Esophagus squamous epithelium (tissue), 5 donors: Measurements from ENCODE around the gene MYH7. TPM values are rescaled to one million over a fixed set of nuclear protein-coding genes. Genes with fewer than 3 reads are reported as not detected.

Source experiments
- DNase-seq: peaks from one replicate; lab custom pipeline; 2025; lab: John Stamatoyannopoulos, UW
- H3K27ac ChIP-seq, 4 donors: fragments of 200-600 bp; sonication (generic); one replicate each; pipeline ENCODE4 v1.5.1; 2016 to 2019; ENCODE audit warnings: mild to moderate bottlenecking in 1 of 4
- H3K27me3 ChIP-seq, 4 donors: fragments of 200-600 bp; sonication (generic); 1 replicate in 3 of 4; 2 replicates in 1 of 4; pipeline versions ENCODE4 v1.5.1 to v1.6.0; 2017 to 2021; ENCODE audit warnings: antibody characterized with exemption in 1 of 4
- H3K36me3 ChIP-seq, 3 donors: fragments of 200-600 bp; sonication (generic); one replicate each; pipeline ENCODE4 v1.5.1; 2016 to 2019
- H3K4me1 ChIP-seq, 3 donors: fragments of 200-600 bp; sonication (generic); one replicate each; pipeline ENCODE4 v1.5.1; 2017 to 2019
- H3K4me3 ChIP-seq, 4 donors: fragments of 200-600 bp; sonication (generic); 1 replicate in 3 of 4; 2 replicates in 1 of 4; pipeline ENCODE4 v1.5.1; 2016 to 2019; ENCODE audit warnings: mild to moderate bottlenecking in 2 of 4, moderate library complexity in 1 of 4
- H3K9me3 ChIP-seq, 3 donors: fragments of 200-600 bp; sonication (generic); one replicate each; pipeline ENCODE4 v1.5.1; 2016 to 2019
- POLR2A ChIP-seq, 4 donors: fragments of 450-650 bp; IDR thresholded peaks; one replicate each; pipeline ENCODE4 v1.6.1; 2017; ENCODE audit warnings: antibody characterized with exemption in 4 of 4, mild to moderate bottlenecking in 4 of 4, moderate library complexity in 3 of 4
- WGBS, 2 donors: methylation state at CpG; one replicate each; pipeline ENCODE4 v1.1.5; 2018; 5-methylcytosine and 5-hydroxymethylcytosine counted together
- intact Hi-C: fragments of 100-400 bp; cut with DNase I; formaldehyde crosslinking; loops from one replicate; pipeline ENCODE4 v1.15.0; 2022
- small RNA-seq, 4 donors: library from RNA; depleted of rRNA; stranded (forward); fragments of <200 nt; gene quantifications; one replicate each; pipeline ENCODE3, GENCODE V24; 2016
- total RNA-seq, 4 donors: library from RNA; depleted of rRNA; stranded (reverse); fragments of >200 nt; gene quantifications; one replicate each; pipeline ENCODE4 v1.1.0, GENCODE V29; 2016
- TF ChIP-seq, protein P1 (sequence below), 6 experiments: fragments of 450-650 bp in 4 of 6; fragments of 200-600 bp in 2 of 6; sonication (generic) in 2 of 6; IDR thresholded peaks; one replicate each; pipeline ENCODE4 v1.5.1; 2016 to 2019; ENCODE audit warnings: antibody characterized with exemption in 6 of 6, mild to moderate bottlenecking in 4 of 6, moderate library complexity in 4 of 6
- donor health status: DM: yes; HTN: yes; CAD: no.

The MYH7 gene
- total RNA-seq, 4 donors from 2014 or later: not detected

DNA sequence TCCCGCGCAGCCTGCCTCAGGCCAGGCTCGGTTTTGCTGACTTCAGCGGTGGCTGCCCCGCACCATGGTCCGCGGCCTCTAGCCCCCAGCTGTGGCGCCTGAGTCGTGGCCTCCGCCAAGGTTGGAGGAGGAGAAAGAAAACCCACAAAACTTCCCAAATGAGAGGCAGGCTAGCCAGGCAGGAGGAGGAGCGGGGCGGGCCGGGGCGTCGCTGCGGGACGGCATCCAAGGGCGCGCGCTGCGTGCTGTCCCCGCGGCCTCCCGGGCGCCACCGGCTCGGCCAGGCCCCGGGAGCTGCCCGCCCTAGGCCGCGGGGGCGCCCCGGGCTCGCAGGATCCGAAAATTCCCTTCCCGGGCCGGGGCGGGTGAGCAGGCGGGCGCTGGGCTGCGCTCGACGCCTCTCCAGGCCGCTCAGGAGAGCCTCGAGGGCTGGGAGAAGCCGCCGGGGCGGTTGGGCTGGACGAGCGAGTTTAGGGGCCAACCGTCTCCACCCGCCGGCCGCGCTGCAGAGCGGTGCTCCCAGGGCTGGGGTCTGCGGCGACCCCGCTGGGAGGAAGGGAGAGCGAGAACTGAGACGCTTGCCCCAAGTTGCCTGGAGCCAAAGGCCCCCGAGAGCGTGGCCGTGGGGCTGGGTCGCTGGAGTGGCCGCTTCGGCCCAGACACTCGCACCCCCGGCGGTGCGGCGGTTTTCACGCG, 70.3 kb downstream of the MYH7 start, which contains the start of gene EFS:
Gene EFS (minus strand): TSS at position 137 of the 696 bp plus-strand sequence. CDS start 147 bp downstream, outside the sequence.
- WGBS, 2 donors: 0% methylated on average over 3 to 4 of the region's 74 CpGs
- peaks cover 0 to 29% (median 0%) of the 10 kb centered on the region in 4 donors for H3K27me3 ChIP-seq
- TF ChIP-seq, protein P1, sequence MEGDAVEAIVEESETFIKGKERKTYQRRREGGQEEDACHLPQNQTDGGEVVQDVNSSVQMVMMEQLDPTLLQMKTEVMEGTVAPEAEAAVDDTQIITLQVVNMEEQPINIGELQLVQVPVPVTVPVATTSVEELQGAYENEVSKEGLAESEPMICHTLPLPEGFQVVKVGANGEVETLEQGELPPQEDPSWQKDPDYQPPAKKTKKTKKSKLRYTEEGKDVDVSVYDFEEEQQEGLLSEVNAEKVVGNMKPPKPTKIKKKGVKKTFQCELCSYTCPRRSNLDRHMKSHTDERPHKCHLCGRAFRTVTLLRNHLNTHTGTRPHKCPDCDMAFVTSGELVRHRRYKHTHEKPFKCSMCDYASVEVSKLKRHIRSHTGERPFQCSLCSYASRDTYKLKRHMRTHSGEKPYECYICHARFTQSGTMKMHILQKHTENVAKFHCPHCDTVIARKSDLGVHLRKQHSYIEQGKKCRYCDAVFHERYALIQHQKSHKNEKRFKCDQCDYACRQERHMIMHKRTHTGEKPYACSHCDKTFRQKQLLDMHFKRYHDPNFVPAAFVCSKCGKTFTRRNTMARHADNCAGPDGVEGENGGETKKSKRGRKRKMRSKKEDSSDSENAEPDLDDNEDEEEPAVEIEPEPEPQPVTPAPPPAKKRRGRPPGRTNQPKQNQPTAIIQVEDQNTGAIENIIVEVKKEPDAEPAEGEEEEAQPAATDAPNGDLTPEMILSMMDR (IDR thresholded peaks at IDR 0.05): no peak
- peak in 2 of 4 donors; percentile 10 to 40 for TF ChIP-seq POLR2A (IDR thresholded peaks at IDR 0.05)
- intact Hi-C loops: no loop called here
- peaks cover 31 to 91% (median 36%) of the 10 kb centered on the region in 3 donors for H3K4me1 ChIP-seq
- no peak for DNase-seq
- peaks cover 0 to 6% (median 0%) of the 10 kb centered on the region in 3 donors for H3K36me3 ChIP-seq
- H3K27ac ChIP-seq: peak within 1 kb of the TSS; percentile 97 to 99 (median 98)
- no peaks in the 10 kb centered on the region for H3K9me3 ChIP-seq
- H3K4me3 ChIP-seq: peak within 1 kb of the TSS; percentile 49 to 81 (median 67)

DNA sequence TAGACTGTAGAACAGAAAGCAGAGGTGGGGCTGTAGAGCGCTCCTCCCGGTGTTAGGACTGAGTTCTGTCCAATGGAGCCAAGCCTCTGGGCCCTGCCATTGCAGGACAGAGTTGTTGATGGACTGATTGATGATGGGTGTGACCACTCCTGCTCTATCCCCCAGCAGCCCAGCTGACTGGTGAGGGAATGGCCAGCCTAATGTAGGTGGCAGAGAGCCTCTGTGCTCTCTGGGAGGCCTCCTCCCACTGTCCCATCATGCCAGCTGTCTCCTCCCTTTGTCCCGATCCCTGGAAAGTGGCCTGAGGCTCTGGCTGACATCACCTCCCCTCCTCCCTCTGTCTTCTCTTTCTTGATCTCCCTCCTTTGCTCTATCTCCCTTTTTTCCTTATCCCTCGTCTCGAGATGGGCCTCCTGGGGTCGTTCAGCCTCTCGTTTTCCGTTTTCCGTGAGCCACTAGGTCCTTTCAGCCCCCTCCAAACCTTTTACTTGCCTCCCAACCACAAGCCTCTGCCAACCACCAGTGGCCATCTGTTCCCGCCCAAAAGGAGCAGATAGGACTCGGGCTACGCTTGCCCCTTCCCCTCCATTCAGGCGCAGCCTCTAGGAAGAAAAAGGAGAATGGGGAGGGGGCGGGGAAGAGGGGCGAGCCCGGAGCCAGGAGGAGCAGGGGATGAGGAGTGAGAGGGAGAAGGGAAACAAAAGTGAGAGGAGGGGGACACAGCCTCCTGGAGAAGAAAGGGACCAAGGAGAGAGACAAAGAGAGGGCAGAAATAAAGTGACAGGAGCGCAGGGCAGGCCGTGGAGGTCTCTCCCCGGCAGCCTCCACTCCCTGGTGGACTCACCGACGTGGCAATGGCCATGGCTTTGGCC, 71.1 kb downstream of the MYH7 start:
- WGBS, 2 donors: 10 to 11% methylated on average over 15 to 20 of the region's 21 CpGs
- intact Hi-C loops: no loop called here
- Histone ChIP-seq H3K36me3 (peaks cover 0 to 14% (median 0%) of the 10 kb centered on the region in 3 donors), H3K27ac (peak overlapping the region; percentile 97 to 99 (median 98)), H3K4me3 (peak overlapping the region; percentile 49 to 81 (median 67)), H3K27me3 (peaks cover 0 to 36% (median 0%) of the 10 kb centered on the region in 4 donors), H3K4me1 (peaks cover 27 to 87% (median 36%) of the 10 kb centered on the region in 3 donors), H3K9me3 (no peaks in the 10 kb centered on the region)
- TF ChIP-seq, protein P1 (IDR thresholded peaks at IDR 0.05): no peak
- TF ChIP-seq POLR2A (IDR thresholded peaks at IDR 0.05): peak in 1 of 4 donors; percentile 5
- DNase-seq: no peak

Small RNA genes lying within 50 kb of the gene (small RNA-seq; reads per million reads assigned to genes)
- 0 reads per million in 4 donors for gene MIR208A
- gene MIR208B: 0 reads per million in 4 donors

Other genes starting within 250 kb of the MYH7 start
- not detected for gene RNF212B, start 197.7 kb downstream of the MYH7 start, total RNA-seq
- gene HOMEZ, start 149.5 kb downstream of the MYH7 start, total RNA-seq: 10 to 100 TPM in 1 of 4 donors, 1 to 10 TPM in 3; 7.9 to 10.6 (median 9.5) TPM
- gene PPP1R3E, start 132.8 kb downstream of the MYH7 start, total RNA-seq: 1 to 10 TPM; 1.7 to 7.1 (median 3.4) TPM
- 10 to 100 TPM; 36.7 to 57.8 (median 47.4) TPM for gene BCL2L2, start 128.8 kb downstream of the MYH7 start, total RNA-seq
- gene PABPN1, start 114.2 kb downstream of the MYH7 start, total RNA-seq: 10 to 100 TPM; 28.2 to 63.8 (median 51.3) TPM
- gene SLC22A17, start 82.8 kb downstream of the MYH7 start, total RNA-seq: 1 to 10 TPM in 3 of 4 donors, under 1 TPM in 1; 0.88 to 9.2 (median 3.3) TPM
- 10 to 100 TPM; 17.8 to 34.4 (median 20.9) TPM for gene EFS, start 70.5 kb downstream of the MYH7 start, total RNA-seq
- gene IL25, start 62.9 kb downstream of the MYH7 start, total RNA-seq: not detected
- not detected for gene CMTM5, start 58.6 kb downstream of the MYH7 start, total RNA-seq
- not detected for gene MYH6, start 27.4 kb downstream of the MYH7 start, total RNA-seq
- 10 to 100 TPM in 3 of 4 donors, 1 to 10 TPM in 1; 9.5 to 43.3 (median 35.3) TPM for gene NGDN, start 34.0 kb upstream of the MYH7 start, total RNA-seq
- gene ZFHX2, start 116.1 kb upstream of the MYH7 start, total RNA-seq: under 1 TPM; under 0.01 to 0.42 (median 0.20) TPM
- gene THTPA, start 120.6 kb upstream of the MYH7 start, total RNA-seq: 10 to 100 TPM in 3 of 4 donors, 1 to 10 TPM in 1; 8.1 to 15.1 (median 13.8) TPM
- gene AP1G2, start 132.1 kb upstream of the MYH7 start, total RNA-seq: 100 to 1,000 TPM in 1 of 4 donors, 10 to 100 TPM in 3; 58.0 to 116 (median 68.6) TPM
- gene JPH4, start 143.1 kb upstream of the MYH7 start, total RNA-seq: 1 to 10 TPM in 1 of 4 donors, under 1 TPM in 1, not detected in 2; 0.21 to 2.7 TPM
- gene DHRS2, start 200.7 kb upstream of the MYH7 start, total RNA-seq: under 1 TPM in 2 of 4 donors, not detected in 2; 0.19 to 0.31 TPM